Neuron (in vitro differentiated cells): Measurements from ENCODE around the gene ID2.
A peak's percentile ranks its signal among the peaks of the same experiment; 100 is the strongest.

Source experiments
- H2AFZ ChIP-seq: one replicate; pipeline ENCODE4 v1.6.1; 2013; ENCODE audit warnings: low read depth, mild to moderate bottlenecking, inconsistent platforms, low read length, moderate library complexity
- H3K27me3 ChIP-seq: one replicate; pipeline ENCODE4 v1.6.1; 2013; ENCODE audit warnings: low read length; ENCODE audit not compliant: insufficient read depth
- H3K36me3 ChIP-seq: one replicate; pipeline ENCODE4 v1.6.1; 2013; ENCODE audit warnings: low read length; ENCODE audit not compliant: insufficient read depth
- H3K4me1 ChIP-seq: one replicate; pipeline ENCODE4 v1.6.1; 2013; ENCODE audit warnings: low read length; ENCODE audit not compliant: insufficient read depth
- H3K4me3 ChIP-seq: 2 replicates; pipeline ENCODE4 v1.5.1; 2013; ENCODE audit warnings: mild to moderate bottlenecking, low read length, moderate library complexity
- H3K9me3 ChIP-seq: one replicate; pipeline ENCODE4 v1.6.1; 2013; ENCODE audit warnings: low read length

The ID2 gene

GRCh38 chr2:8677646-8678592 is 3.9 kb upstream of the ID2 start:
- Histone ChIP-seq H3K36me3 (no peaks in the 10 kb centered on the region), H3K27me3 (no peaks in the 10 kb centered on the region), H3K4me1 (peaks cover 32% of the 10 kb centered on the region), H3K9me3 (peaks cover 11% of the 10 kb centered on the region), H2AFZ (peak overlapping the region; percentile 65), H3K4me3 (peak overlapping the region; percentile 73)

DNA sequence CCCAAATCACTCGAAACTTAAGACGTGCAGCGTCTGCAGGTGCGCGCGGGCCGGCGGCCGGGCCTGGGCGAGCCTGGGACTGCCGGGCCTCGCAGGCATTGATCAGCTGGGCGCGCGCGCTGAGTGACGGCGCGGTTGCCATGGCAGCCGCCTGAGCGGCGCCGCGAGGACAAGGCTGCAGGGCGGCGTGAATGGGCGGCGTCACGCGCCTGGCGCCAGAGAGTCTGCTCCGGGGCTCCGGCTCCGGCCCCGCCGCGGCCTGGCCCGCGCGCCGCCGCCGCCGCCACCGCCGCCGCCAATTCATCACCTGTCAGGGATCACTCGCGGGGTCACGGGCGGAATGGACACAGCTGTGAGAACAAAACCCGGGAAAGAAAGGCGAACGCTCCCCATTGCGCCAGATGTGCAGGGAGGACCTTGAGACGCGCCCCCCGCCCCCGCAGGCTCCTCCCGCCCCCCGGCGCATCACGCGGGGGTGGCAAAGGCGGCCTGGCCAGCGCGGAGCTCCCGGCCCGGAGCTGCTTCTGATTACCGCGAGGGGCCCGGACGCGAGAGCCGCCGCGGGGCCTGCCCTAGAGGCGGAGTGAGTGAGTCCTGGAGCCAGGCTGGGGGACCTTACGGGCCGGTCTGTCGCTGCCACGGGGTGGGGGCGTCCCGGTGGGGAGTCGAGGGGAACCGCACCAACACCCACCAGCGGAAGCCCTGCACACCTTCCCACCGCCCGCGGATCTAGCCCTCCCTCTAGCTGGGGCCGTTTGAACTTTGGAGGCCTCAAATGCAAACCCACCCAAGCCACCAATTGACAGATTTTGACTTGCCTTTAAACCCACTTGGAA is 2.9 kb upstream of the ID2 start:
- H2AFZ ChIP-seq = peak overlapping the region; percentile 37
- H3K36me3 ChIP-seq = no peaks in the 10 kb centered on the region
- no peaks in the 10 kb centered on the region for H3K27me3 ChIP-seq
- peaks cover 6% of the 10 kb centered on the region for H3K9me3 ChIP-seq
- peaks cover 36% of the 10 kb centered on the region for H3K4me1 ChIP-seq
- H3K4me3 ChIP-seq = peak overlapping the region; percentile 73

- Histone ChIP-seq H2AFZ (peak overlapping the region; percentile 37), H3K27me3 (no peaks in the 10 kb centered on the region), H3K36me3 (no peaks in the 10 kb centered on the region), H3K9me3 (peaks cover 6% of the 10 kb centered on the region), H3K4me3 (peak overlapping the region; percentile 73), H3K4me1 (peaks cover 37% of the 10 kb centered on the region)
Measured at GRCh38 chr2:8679567-8679826, 2.4 kb upstream of the ID2 start.

DNA sequence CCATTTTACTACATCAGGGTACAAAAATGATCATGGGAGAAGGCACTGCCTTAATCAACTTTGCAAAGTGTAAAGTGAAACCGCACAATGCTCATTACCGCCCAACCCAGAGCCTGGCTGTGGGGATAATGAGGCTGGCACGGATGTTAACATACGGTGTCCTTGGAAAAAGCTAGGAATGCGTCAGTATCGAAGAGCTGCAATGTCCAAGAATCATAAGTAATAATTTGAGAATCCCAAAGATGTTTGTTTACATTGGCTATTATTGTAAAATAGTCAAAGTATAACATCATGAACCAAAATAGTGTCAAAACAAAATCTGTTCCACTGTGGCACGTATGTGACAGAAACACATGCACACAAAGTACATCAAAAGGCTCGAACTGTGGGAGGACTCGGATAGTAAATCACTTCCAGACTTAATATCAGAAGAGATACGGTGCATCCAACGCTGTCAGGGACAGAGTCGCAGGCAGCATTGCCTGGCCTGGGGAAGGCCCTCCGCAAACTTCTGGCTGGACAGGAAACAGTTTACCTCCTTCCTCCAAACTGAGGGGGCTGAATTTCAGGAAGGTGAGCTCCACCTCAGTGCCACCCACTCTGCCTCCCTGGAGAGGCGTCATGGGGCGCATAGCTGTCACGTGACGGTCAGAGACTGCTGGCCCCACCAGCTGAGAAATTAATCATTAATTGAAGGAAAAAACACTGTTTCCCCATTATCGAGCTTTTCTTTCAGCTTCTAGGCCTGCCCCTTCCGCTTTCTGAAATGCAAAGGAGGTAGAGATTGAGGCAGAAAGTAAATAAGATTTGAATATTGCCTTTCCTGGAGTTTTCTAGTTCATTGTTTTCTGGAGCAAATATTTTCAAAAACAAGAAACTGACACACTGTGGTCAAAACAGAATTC is 1.8 kb upstream of the ID2 start:
- Histone ChIP-seq H2AFZ (peak overlapping the region; percentile 37), H3K36me3 (no peaks in the 10 kb centered on the region), H3K4me3 (peak overlapping the region; percentile 73), H3K4me1 (peaks cover 42% of the 10 kb centered on the region), H3K9me3 (peaks cover 4% of the 10 kb centered on the region), H3K27me3 (no peaks in the 10 kb centered on the region)

DNA sequence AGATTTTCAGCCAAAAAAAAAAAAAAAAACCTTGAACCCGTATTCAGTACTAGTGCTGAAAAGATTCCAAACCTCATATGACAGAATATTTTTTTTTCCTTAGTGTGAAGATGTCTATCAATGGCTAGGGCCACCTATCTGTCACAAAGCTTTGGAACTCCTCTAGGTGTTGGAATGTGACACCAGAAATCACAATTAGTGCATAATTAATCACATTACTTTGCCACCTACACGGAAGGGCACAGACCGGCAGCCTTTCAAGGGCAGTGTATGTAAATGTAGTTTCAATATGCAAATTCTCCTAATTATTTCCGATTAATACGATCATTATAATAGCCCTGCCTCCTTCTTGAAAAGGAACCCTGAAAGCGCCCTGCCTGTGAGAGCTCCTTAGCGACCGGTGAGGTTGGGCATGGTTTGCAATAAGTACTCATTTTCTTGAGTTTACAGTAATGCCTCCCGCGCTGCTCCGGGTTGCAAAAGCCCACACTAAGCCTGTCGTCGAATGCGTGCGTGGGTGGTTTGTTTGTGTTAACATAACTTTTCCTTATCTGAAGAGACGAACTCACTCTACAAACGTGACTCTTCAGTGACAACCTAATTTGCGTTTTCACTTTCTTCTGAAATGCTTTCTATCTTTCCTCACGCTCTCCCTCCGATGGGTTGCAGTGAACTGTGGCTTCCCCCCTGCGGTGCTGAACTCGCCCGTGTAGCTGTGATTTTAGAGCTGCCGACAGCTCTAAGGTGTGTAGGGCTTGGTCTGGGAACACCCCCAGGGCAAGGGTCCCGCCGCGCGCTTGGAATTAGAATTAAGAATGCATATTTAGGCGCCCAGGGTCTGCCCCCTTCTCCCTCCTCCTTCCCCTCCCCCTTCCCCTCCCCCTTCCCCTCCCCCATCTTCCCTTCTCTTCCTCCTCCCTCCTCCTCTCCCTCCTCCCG is 765 bp upstream of the ID2 start:
- Histone ChIP-seq H3K4me3 (peak overlapping the region; percentile 50), H3K36me3 (no peaks in the 10 kb centered on the region), H3K4me1 (peaks cover 47% of the 10 kb centered on the region), H3K27me3 (no peaks in the 10 kb centered on the region), H3K9me3 (peaks cover 3% of the 10 kb centered on the region), H2AFZ (peak overlapping the region; percentile 10)

DNA sequence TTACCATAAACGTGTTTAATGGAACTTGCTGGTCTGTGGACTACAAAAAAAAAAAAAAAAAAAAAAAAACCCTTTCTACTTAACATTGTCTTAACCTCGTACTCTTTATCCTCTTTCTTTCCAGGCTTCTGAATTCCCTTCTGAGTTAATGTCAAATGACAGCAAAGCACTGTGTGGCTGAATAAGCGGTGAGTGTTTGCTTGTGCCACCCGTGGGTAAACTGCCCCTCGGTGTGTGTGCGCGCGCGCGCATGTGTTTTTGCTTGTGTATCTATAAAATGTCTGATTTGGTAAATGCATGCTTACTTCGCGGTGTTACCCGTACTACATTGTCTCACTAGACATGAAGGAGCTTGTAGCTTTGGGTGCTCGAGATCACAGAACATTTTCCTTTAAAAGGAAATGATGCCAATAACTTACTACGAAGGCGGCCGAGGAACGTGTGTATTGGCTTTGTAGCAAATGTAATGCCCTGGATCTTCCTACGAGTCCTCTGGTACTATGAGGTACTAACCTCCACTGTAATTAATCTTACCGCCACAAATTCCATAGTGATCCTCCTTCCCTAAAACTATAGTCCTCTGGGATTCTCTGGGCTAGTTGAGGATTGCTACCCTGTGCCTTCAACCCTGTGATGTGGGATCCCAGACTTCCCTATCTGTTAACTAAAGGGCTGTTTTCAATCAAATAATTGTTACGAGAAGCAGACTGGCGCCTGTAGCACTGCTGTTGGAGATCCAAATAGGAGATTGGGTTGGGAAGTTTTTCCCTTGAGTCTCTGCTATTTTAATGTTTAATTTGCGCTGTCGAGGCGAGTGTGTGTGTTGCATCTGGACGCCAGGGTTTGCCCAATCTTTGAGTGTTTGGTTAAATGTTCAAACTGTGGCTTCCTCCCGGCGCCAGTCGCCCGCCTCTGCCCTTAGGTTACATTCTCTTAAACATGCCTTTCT is 1.1 kb downstream of the ID2 start:
- Histone ChIP-seq H3K36me3 (no peaks in the 10 kb centered on the region), H2AFZ (no peak overlapping the region), H3K9me3 (no peaks in the 10 kb centered on the region), H3K4me1 (peaks cover 41% of the 10 kb centered on the region), H3K27me3 (no peaks in the 10 kb centered on the region), H3K4me3 (peak overlapping the region; percentile 54)

DNA sequence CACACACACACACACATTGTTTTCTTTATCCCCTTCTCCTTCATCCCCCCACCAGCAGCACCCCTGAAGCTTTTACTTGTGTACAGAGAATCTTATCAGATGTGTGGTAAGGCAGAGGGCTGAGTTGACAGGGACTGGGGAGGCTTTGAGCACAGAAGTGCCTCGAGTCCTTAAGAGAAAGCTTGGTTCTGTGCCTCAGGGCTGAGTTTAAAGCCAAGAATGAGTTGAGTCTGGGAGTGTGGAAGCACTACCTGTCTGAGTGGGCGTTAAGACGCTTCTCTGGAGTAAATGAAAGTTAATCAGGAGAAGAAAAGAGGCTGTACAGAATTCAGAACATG is 2.7 kb downstream of the ID2 start:
- peaks cover 36% of the 10 kb centered on the region for H3K4me1 ChIP-seq
- H3K9me3 ChIP-seq = no peaks in the 10 kb centered on the region
- peak overlapping the region; percentile 50 for H3K4me3 ChIP-seq
- no peaks in the 10 kb centered on the region for H3K27me3 ChIP-seq
- no peak overlapping the region for H2AFZ ChIP-seq
- H3K36me3 ChIP-seq = no peaks in the 10 kb centered on the region

- H3K4me1 ChIP-seq = peaks cover 30% of the 10 kb centered on the region
Measured at GRCh38 chr2:8684878-8685696, 3.2 kb downstream of the ID2 start.

DNA sequence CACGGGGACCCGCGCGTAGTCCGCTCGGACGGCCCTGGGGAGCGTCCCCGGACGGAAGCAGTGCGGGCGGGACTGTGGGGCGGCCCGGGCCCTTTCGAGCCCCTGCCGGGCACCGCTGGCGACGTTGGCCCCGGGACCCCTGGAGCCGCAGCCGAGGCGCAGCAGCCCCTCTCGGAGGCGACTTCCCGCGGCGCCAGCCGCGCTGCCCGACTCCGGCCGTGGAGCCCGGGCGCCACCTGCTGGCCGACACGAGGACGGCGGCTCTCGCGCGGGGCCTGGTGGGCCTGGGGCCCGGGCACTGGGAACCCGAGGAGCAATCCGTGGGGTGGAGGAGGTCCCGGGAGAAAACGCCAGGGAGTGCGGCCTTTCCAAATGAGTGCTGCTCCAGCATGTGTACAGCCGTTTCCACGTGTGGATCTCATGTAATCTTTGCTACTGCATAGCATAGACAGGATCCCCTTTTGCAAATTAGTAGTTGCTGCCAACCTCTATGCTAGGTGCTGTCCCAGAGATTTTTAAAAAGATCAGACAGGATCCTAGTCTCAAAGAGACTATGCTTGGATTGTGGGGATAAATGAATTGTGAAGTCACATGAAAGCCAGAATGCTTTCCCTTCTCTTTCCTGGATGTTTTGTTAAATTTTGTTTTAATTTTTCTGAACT is 4.0 kb downstream of the ID2 start:
- H3K27me3 ChIP-seq = no peaks in the 10 kb centered on the region
- H3K4me3 ChIP-seq = peak overlapping the region; percentile 50
- H3K36me3 ChIP-seq = no peaks in the 10 kb centered on the region
- H3K4me1 ChIP-seq = peaks cover 23% of the 10 kb centered on the region
- H3K9me3 ChIP-seq = no peaks in the 10 kb centered on the region
- H2AFZ ChIP-seq = peak overlapping the region; percentile 65

More at GRCh38 chr2:8684878-8685696, 3.2 kb downstream of the ID2 start:
- peak overlapping the region; percentile 50 for H3K4me3 ChIP-seq
- no peaks in the 10 kb centered on the region for H3K36me3 ChIP-seq
- H3K27me3 ChIP-seq = no peaks in the 10 kb centered on the region
- H2AFZ ChIP-seq = peak overlapping the region; percentile 65
- H3K9me3 ChIP-seq = no peaks in the 10 kb centered on the region

DNA sequence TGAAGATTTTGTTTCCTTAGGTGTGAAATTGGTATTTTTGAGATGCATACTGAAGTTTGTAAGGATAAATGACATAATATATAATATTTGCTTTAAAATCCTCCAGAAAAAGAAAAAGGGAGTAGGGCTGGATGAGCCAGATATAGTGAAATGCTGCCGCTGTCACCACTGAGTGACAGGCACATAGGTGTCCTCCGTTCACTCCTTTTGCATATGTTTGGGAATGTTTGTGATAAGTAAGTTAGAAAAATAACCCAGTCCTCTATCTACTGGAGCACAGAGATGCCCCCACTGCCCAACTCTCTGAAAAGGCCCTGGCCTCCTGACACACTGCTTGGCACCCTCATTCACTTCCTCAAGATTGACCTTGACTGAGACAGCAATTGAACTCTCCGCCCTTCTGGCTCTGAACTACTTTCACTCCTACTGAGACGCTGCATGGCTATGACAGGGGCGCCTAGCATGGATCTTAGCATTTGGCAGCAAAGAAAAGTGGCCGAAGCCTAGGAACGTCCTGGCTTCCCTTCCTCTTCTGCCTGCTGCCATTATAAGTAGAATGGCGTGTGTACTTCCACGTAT is 10.1 kb downstream of the ID2 start:
- Histone ChIP-seq H3K27me3 (no peaks in the 10 kb centered on the region), H2AFZ (no peak overlapping the region), H3K36me3 (no peaks in the 10 kb centered on the region)

More for the DNA sequence above, 10.1 kb downstream of the ID2 start:
- H3K9me3 ChIP-seq = no peaks in the 10 kb centered on the region
- H3K4me1 ChIP-seq = no peaks in the 10 kb centered on the region
- no peak overlapping the region for H3K4me3 ChIP-seq
